Stimulated activated CD8-positive, alpha-beta memory T cell treated with anti-CD3 and anti-CD28 coated beads, Interleukin-2, amount 100 ng/mL, for 1 hour (primary cell): ENCODE data around the gene MZB1.
"Not testable (repeated sequence)": the region's sequence is repeated elsewhere in the genome, so short reads cannot be mapped to it uniquely, and the experiment has no call there.

Experiments
- DNase-seq, 2 donors: peaks; one replicate each; pipeline ENCODE4 v3.0.0-alpha.2; 2020; ENCODE audit warnings: low read depth in 2 of 2

The MZB1 gene

GRCh38 chr5:139410993-139411828, 21.5 kb upstream of the MZB1 start:
- DNase-seq = no peak

DNA sequence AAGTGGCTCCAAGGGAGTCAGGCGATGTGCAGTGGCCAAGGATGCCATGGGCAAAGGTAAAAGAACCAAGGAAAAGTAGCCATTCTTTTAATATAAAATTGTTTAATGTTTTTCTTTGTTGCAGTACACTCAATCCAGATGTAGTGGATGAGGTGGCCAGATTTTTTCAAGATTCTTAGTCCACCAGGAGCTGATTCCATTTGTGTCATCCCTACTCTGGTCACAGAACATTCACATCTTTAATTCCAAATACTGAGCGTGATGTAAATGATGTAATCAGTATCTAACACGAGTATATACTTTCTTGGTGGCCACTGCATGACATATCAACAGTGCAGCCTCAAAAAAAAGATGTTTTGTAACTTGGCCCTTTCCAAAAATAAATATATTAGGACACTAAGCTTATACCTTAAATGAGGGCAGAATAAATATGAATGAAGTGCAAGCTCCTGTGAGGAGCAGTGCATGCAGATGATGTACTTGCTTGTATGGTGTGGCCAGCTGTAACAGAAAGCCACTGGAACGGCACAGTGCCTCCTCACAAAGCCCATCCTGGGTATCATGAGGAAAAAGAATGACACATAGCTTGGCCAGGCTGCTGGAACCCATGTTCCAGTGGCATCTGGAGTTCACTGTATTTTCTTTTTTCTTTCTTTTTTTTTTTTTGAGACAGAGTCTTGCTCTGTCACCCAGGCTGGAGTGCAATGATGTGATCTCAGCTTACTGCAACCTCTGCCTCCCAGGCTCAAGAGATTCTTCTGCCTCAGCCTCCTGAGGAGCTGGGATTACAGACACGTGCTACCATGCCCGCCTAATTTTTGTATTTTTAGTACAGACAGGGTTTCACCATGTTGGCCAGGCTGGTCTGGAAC, 20.6 kb upstream of the MZB1 start:
- no peak for DNase-seq

DNA sequence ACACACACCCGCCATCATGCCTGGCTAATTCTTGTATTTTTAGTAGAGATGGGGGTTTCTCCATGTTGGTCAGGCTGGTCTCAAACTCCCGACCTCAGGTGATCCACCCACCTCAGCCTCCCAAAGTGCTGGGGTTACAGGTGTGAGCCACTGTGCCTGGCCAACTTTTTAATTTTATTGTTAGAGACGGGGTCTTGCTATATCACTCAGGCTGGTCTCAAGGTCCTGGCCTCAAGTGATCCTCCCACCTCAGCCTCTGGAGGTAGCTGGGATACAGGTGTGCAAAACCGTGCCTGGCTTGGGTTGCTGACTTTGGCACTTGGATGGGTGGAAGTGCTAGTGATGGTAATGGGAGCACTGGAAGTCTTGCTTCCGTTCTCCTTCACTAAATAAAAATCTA, 19.4 kb upstream of the MZB1 start:
- DNase-seq = not testable (repeated sequence)

DNA sequence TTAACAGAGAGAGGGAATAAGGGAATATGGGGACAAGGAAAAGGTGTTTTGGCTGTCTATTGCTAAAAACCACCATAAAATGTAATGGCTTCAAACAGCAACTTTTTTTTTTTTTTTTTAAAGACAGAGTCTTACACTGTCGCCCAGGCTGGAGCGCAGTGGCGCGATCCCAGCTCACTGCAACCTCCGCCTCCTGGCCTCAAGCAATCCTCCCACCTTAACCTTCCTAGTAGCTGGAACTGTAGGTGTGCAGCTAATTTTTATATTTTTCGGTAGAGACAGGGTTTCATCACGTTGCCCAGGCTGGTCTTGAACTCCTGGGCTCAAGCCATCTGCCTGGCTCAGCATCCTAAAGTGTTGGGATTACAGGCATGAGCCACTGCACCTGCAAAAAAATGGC, 18.5 kb upstream of the MZB1 start:
- no peak for DNase-seq

DNA sequence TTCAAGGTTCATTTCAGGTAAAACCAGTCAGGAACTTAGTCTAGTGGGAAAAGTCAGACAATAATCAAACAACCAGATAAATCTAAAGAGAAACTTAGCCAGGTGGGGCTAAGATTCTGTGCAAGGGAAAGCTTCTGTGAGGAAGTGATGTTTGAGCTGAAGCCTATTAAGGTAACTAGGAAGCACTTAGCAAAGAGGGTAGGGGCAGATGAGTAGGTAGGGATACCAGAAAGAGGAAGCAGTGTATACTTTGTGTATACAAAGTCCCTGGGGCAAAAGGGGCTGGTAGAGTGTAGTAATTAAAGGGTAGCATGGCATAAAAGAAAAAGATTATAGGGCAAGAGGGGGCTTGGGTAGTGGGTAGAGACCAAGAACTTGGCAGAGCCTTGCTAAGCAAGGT, 17.8 kb upstream of the MZB1 start:
- DNase-seq = no peak

DNA sequence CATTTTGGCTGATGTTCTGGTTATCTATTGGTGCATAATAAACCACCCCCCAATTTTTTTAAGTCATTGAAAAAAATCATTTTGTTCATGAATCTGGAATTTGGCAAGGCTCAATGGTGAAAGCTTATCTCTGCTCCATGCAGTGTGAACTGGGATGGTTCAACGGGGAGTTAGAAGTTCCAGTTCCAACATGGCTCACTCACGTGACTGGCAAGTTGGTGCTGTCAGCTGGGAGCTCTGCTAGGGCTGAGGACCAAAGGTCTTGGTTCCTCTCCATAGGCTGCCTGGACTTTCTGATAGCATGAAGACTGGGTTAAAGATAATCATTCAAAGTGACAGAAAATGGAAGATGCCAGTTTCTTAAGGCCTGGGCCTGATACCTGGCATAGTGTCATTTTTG, 17.2 kb upstream of the MZB1 start:
- no peak for DNase-seq

- no peak for DNase-seq
These were observed 14.7 kb upstream of the MZB1 start for GRCh38 chr5:139404484-139404840.

- peak; percentile 92 to 96 for DNase-seq
These were observed 14.2 kb upstream of the MZB1 start, which contains the start of gene SPATA24 for GRCh38 chr5:139403787-139404483. SPATA24 (minus strand) TSS chr5:139404089; CDS start chr5:139404060, 29 bp downstream.

DNA sequence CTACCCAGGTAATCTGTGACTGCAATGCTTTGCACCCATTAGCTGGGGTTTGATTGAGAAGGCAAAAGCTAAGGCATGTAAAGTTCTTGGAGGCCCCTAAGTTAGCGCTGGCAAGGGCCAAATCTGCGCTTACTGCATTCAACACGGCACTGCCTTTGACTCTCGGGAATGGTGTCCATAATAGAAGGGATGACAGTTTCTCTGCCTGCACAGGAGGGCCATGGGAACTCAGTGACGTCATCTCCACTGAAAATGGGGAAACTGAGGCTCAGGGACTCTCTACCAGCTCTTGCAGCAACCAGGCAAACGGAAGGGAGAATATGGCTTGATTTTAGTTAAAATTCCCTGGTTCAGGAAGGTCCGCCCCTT, 13.7 kb upstream of the MZB1 start:
- DNase-seq = no peak

DNA sequence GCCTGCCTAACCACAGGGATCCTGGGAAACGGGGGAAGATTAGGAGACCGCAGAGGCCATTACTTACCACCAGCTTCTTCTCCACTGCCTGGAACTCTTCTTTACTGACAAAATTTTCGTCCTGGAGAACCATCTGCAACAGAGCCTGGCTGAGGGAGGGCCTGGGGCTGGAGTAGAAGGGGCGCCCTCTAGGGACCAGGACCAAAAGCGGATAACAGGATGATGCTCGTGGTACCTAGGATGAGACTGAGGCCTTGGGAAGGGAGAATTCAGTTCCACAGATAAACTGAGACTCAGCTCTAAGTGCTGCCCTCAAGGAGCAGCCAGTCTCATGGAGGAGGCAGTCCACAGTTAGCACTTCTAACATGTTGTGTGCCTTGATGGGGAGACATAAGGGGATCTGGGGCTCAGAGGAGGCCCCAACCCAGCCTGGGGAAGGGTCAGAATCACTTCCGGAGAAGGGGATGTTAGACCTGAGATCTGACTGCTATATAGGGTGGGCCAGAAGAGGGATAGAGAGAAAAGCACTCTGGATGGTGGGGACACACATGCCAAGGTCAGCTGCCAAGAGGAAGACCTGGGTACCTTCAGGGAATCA, 12.9 kb upstream of the MZB1 start:
- DNase-seq = no peak

DNA sequence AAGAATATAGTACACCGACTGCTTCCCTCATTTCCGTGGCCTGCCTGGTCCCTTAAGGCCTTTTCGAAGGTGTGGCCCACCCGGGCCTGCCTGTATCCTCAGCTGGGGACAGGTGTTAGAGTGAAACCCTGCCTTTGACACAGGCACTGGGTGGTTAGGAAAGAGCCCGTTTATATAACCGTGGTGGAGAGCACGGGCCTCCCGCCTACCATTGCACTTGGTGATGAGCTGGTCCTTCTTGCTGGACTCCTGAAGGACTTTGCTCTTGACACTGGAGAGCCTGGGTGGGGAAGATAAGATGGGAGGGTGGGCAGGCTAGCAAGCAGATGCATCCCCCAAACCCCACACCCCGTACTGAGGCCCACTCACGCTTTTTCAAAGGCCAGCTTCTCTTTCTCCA, 11.8 kb upstream of the MZB1 start:
- DNase-seq = no peak

DNA sequence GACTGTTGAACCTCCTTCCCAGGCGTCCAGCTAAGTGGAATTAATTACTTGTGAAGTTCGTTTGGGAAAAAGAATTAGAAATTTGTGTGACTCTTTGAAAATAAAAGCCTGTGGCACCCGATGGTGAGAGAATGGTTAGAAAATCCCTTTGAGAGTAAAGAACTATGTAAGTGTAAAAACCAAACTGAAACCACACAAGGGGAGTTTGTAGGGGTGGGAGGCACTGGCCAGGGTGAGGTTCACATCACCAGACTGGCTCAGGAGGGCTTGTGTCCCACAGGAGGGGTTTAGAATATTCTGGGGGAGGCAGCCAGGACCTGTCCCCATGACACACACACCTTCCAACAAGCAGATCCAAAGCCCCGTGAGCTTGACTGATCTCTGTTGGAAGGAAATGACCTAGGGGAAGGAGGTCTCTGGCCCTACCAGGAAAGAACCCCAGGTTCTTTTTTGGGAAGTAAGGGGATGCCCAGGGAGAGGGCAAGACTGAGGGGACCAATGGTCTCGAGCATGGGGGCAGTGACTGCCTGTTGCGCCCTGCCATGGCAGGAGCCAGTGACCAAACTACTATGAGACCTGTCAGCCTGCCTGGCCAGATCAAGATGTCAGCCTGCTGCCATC, 9.9 kb upstream of the MZB1 start:
- DNase-seq = no peak

GRCh38 chr5:139397921-139398320, 8.2 kb upstream of the MZB1 start:
- DNase-seq = no peak

- no peak for DNase-seq
These were observed 7.0 kb upstream of the MZB1 start for GRCh38 chr5:139396691-139397090.

- DNase-seq = no peak
These were observed 6.3 kb upstream of the MZB1 start for GRCh38 chr5:139395844-139396640.

GRCh38 chr5:139394654-139395566, 5.2 kb upstream of the MZB1 start, which contains the start of gene PROB1:
PROB1 (minus strand) TSS chr5:139395104; CDS start chr5:139395081, 23 bp downstream.
- DNase-seq = no peak

GRCh38 chr5:139394123-139394653, 4.5 kb upstream of the MZB1 start:
- DNase-seq = peak in 1 of 2 donors; percentile 39

DNA sequence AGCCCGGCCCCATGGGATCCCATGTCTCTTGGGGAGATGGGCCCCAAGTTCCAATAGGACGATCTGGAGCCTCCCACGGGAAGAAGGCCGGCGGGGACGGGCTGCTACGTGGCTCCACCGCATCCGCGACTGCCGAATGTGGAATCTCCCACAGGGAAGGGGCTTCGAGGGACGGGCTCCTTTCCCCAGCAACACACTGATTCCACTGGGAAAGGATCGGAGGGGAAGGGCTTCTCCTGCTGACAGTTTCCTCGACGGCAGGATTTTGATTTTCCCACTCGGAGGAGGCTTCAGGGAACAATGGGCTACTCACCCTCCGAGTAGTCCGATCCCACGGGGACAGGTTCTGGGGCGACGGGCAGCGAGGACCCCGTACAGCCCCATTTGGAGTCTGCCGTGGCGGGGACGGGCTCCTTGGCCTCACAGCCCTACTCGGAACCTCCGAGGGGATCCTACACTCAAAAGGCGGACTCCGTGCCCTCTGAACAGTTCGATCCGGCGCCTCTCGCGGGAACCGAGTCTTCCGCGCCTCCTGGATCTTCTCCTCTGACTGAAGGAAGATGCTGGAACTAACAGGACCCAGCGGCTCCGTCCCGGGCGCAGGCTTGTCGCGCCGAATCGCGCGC, 3.9 kb upstream of the MZB1 start:
- DNase-seq = no peak
